Thyroid gland (tissue), 4 donors: ENCODE data around the gene MUC20.
"Not testable (repeated sequence)": the region's sequence is repeated elsewhere in the genome, so short reads cannot be mapped to it uniquely, and the experiment has no call there.

Source experiments
- CTCF ChIP-seq, 6 experiments: fragments of 200-600 bp in 3 of 6; fragments of 450-650 bp in 3 of 6; sonication (generic) in 3 of 6; IDR thresholded peaks; one replicate each; pipeline ENCODE4 v1.5.1; 2016 to 2019; ENCODE audit warnings: antibody characterized with exemption in 6 of 6, mild to moderate bottlenecking in 2 of 6, inconsistent platforms in 1 of 6, moderate library complexity in 1 of 6
- POLR2A ChIP-seq, 2 donors: fragments of 450-650 bp; IDR thresholded peaks; one replicate each; pipeline ENCODE4 v1.6.1; 2017; ENCODE audit warnings: antibody characterized with exemption in 2 of 2, mild to moderate bottlenecking in 2 of 2, moderate library complexity in 1 of 2

- TF ChIP-seq CTCF, POLR2A (IDR thresholded peaks at IDR 0.05): not testable (repeated sequence)
These were observed 39.2 kb upstream of the MUC20 start for GRCh38 chr3:195681458-195682103.
